Retinal pigment epithelial cell (primary cell): ENCODE results near the gene ZNF888.
A peak's percentile ranks its signal among the peaks of the same experiment; 100 is the strongest.
"Not testable (repeated sequence)": the region's sequence is repeated elsewhere in the genome, so short reads cannot be mapped to it uniquely, and the experiment has no call there.

Experiments used
- DNase-seq: peaks from one replicate; pipeline ENCODE4 v3.0.0-alpha.2; 2010; ENCODE audit warnings: low read depth
- H3K4me3 ChIP-seq: 2 replicates; pipeline ENCODE4 v1.5.1; 2011; ENCODE audit warnings: mild to moderate bottlenecking, low read length, control low read depth, moderate library complexity
- TF ChIP-seq, protein P1 (sequence below): conservative IDR thresholded peaks from 2 replicates; pipeline ENCODE4 v1.5.1; 2011; ENCODE audit warnings: low read depth, low read length, control low read depth, inconsistent platforms

The ZNF888 gene

DNA sequence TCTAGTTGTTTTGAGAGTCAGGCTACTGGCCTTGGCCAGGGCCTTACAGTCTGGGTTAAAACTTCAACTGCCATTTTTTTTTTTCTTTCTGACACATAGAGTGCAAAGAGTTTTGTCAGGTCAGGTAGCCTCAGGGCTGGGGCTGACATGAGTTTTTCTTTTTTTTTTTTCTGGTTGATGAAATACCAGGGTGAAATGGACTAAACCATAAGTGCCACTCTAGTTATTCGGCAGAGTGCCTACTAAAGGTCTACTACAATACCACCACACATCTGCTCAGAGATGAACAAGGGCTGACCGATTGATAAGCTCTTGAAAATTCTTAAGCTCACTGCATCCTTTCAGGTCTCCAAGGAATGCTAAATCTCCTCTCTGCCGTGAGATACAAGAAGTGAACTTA lies 21.4 kb downstream of the ZNF888 start:
- no peak for DNase-seq
- TF ChIP-seq, protein P1, sequence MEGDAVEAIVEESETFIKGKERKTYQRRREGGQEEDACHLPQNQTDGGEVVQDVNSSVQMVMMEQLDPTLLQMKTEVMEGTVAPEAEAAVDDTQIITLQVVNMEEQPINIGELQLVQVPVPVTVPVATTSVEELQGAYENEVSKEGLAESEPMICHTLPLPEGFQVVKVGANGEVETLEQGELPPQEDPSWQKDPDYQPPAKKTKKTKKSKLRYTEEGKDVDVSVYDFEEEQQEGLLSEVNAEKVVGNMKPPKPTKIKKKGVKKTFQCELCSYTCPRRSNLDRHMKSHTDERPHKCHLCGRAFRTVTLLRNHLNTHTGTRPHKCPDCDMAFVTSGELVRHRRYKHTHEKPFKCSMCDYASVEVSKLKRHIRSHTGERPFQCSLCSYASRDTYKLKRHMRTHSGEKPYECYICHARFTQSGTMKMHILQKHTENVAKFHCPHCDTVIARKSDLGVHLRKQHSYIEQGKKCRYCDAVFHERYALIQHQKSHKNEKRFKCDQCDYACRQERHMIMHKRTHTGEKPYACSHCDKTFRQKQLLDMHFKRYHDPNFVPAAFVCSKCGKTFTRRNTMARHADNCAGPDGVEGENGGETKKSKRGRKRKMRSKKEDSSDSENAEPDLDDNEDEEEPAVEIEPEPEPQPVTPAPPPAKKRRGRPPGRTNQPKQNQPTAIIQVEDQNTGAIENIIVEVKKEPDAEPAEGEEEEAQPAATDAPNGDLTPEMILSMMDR, result no peak
- no peak overlapping the region for H3K4me3 ChIP-seq

DNA sequence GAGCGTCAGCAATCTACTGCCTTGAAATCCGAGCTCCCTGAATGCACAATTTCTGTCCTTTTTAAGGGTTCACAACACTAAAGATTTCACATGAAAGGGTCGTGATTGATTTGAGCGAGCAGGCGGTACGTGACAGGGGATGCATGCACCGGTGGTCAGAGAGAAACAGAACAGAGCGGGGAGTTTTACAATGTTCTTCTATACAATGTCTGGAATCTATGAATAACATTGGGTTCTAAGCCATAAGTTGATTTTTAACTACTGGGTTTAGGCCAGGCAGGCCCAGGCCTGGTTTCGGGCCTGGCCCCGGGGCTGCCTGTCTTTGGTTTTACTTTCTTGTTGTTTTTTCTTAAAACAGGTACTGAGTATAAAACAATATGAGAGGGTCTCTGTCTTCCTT lies 24.6 kb downstream of the ZNF888 start:
- not testable (repeated sequence) for DNase-seq, H3K4me3 ChIP-seq

DNA sequence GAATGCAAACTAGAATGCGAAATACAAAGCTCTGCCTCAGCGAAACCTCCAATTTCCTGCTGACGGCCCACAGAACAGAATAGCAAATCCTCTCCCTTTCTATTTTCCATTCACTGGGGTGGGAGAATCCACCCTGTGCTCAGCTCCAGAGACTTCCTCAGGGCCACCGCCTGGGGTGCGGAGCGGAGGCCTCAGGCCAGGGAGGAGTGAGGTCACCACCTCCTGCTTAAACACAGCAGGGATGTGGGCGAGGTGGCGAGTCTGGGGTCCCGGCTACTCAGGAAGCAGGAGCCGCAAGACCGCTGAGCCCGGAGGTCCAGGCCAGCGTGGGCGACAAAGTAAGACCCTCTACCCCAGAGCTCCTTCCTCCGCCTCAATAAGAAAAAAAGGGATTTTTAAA lies 25.1 kb downstream of the ZNF888 start:
- TF ChIP-seq, protein P1, result no peak
- H3K4me3 ChIP-seq, result peak overlapping the region; percentile 96
- no peak for DNase-seq

DNA sequence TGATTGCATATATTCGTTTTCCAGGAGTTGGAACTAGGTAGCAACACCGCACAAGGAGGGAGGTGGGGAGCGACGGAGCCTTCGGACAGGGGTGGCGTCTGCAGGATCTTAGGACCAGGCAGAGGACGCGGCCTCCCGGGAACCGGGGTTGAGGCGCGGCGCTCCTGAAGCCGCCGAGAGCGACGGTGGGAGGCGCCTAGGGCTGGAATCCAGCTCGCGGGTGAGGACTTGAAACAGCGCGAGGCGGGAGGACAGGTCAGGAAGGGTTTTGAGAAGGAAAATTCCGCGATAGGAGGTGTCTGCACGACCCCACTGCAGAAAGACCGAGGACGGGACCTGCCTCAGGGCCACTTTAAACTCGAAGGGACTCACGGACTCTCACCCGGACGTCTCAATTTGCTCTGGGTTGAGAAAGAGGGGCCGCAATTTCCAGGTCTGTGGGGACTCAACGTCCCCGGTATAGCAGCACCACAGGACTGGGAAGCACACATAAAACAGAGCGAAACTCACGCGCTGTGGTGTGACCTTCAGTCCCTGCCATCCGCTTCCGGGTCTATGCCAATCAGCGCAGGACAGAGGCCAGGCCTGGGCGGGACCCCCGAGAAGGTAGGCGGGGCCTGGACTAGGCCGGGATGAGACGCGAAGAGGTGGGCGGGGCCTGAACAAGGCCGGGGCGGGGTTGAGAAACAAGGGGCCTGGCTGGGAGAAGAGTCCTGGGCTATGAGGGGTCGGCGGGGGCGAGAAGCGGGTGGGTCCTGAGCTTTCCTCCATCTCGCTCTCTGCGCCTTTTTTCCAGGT lies 25.9 kb downstream of the ZNF888 start, which contains the start of gene ZNF320:
TSS of gene ZNF320 (minus strand) at position 498 of the 798 bp plus-strand sequence. CDS start 7,380 bp downstream, outside the sequence.
- peak; percentile 77 for DNase-seq
- peak within 1 kb of the TSS; percentile 96 for H3K4me3 ChIP-seq
- TF ChIP-seq, protein P1, result no peak

DNA sequence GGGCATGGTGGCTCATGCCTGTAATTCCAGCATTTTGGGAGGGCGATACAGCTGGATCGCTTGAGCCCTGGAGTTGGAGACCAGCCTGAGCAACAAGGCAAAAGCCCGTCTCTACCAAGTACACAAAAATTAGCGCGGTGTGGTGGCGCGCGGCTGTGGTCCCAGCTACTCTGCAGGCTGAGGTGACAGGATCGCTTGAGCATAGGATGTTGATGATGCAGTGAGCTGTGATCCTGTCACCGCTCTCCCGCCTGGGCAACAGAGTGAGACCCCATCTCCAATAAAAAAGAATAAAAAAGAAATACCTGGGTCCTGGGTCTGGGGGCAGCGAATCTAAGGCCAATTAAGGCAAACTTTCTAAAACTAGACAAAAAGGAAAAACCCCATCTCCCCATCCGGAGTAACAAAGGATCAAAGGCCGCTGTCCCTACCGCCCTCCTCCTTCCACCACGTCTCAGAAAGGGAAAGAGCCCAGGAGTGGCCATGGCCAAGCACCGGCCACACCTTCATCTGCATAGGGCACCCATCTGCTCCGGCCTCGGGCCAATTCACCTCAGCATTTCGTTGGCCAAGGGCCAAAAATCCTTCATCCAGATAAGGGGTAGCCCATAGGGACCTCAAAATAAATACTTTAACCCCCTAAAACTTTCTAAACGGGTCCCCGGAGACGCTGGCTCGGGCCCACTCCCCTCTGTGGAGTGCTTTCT lies 26.6 kb downstream of the ZNF888 start:
- DNase-seq, result peak; percentile 4
- TF ChIP-seq, protein P1, result no peak

DNA sequence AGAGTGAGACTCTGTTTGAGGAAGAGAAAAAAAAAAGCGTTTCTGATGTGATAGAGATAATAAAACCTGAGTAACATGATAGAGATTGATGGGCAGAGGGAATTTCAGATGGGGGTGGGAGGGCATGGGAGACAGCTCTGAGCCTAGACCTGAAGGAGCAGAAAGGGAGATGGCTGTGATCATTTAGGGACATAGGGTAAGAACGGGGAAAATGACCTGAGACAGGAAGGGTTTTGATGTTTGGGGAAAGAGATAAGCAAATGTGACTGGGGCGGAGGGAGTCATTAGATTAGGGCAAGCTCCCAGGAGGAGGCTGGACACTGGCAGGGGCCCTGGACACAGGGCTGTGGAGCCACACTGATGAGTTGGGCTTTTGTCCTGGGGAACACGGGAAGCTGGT lies 31.9 kb downstream of the ZNF888 start:
- H3K4me3 ChIP-seq, result no peak overlapping the region
- TF ChIP-seq, protein P1, result no peak
- no peak for DNase-seq

More for the DNA sequence above, 26.6 kb downstream of the ZNF888 start:
- peak overlapping the region; percentile 96 for H3K4me3 ChIP-seq

DNA sequence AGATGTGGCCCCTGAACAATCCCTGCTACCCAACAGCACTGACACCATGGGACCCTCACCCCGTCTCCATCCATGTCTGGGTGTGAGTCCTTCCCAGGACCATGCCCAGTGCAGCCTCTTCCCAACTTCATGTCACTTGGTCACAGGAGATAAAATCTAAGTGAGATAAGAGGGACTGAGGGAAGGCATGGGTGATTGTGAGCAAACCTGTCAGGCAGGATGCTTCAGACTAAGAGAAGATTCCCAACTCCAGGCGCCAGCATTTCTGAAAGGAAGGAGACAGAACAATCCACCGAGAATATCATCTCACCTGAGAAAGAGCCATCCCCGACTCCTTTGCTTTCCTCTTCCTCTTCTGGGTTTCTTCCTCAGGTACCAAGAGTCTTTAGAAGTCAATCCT lies 33.3 kb downstream of the ZNF888 start:
- H3K4me3 ChIP-seq, result no peak overlapping the region
- TF ChIP-seq, protein P1, result no peak
- no peak for DNase-seq
